HepG2 (cell line): ENCODE data around the gene PPP1R18. TPM values are rescaled to one million over a fixed set of nuclear protein-coding genes. Genes with fewer than 3 reads are reported as not detected.
A peak's percentile ranks its signal among the peaks of the same experiment; 100 is the strongest.

Experiments
- CAMTA2 ChIP-seq: sonication (generic); formaldehyde crosslinking; IDR thresholded peaks from 2 replicates; pipeline ENCODE4 v1.4.0; 2020; ENCODE audit warnings: mild to moderate bottlenecking, missing genetic modification reagents, borderline replicate concordance
- CHD4 ChIP-seq: fragments of 200-600 bp; sonication (generic); IDR thresholded peaks from 2 replicates; pipeline ENCODE4 v1.7.0; 2017; ENCODE audit warnings: mild to moderate bottlenecking, low read length, borderline replicate concordance
- GZF1 ChIP-seq: sonication (generic); formaldehyde crosslinking; IDR thresholded peaks from 2 replicates; pipeline ENCODE4 v1.5.1; 2020; ENCODE audit warnings: mild to moderate bottlenecking, missing genetic modification reagents
- HIVEP1 ChIP-seq: sonication (generic); formaldehyde crosslinking; IDR thresholded peaks from 2 replicates; pipeline ENCODE4 v1.4.0; 2020; ENCODE audit warnings: mild to moderate bottlenecking, missing genetic modification reagents
- HNRNPLL ChIP-seq: fragments of 200-400 bp; formaldehyde crosslinking; IDR thresholded peaks from 2 replicates; pipeline ENCODE4 v1.6.1; 2017; ENCODE audit warnings: mild to moderate bottlenecking, low read depth, low read length; ENCODE audit not compliant: poor library complexity, severe bottlenecking
- IRX3 ChIP-seq: sonication (generic); formaldehyde crosslinking; IDR thresholded peaks from 2 replicates; pipeline ENCODE4 v1.8.1; 2023; ENCODE audit warnings: mild to moderate bottlenecking, low read depth, missing genetic modification reagents, borderline replicate concordance
- MED8 ChIP-seq: sonication (generic); formaldehyde crosslinking; IDR thresholded peaks from 2 replicates; pipeline ENCODE4 v1.8.1; 2023; ENCODE audit warnings: mild to moderate bottlenecking, missing genetic modification reagents; ENCODE audit not compliant: insufficient replicate concordance
- NFRKB ChIP-seq: fragments of 450-650 bp; IDR thresholded peaks from 2 replicates; pipeline ENCODE4 v1.6.1; 2017
- NFYB ChIP-seq: sonication (generic); formaldehyde crosslinking; IDR thresholded peaks from 2 replicates; pipeline ENCODE4 v1.4.0; 2020; ENCODE audit warnings: missing genetic modification reagents
- NPAS2 ChIP-seq: sonication (generic); formaldehyde crosslinking; IDR thresholded peaks from 2 replicates; pipeline ENCODE4 v1.8.0; 2022; ENCODE audit warnings: mild to moderate bottlenecking, missing genetic modification reagents, borderline replicate concordance
- RXRB ChIP-seq: IDR thresholded peaks from 2 replicates; pipeline ENCODE4 v1.6.1; 2016; ENCODE audit warnings: borderline replicate concordance, missing genetic modification reagents, missing compliant biosample characterization
- SRSF1 ChIP-seq: fragments of 200-400 bp; formaldehyde crosslinking; optimal IDR thresholded peaks from 2 replicates; pipeline ENCODE3; 2017; ENCODE audit warnings: mild to moderate bottlenecking, low read depth, low read length, moderate library complexity
- SUZ12 ChIP-seq: fragments of 150-350 bp; IDR thresholded peaks from 2 replicates; pipeline ENCODE4 v1.6.1; 2014; ENCODE audit warnings: low read depth, low read length
- TARDBP ChIP-seq: sonication (generic); formaldehyde crosslinking; IDR thresholded peaks from 2 replicates; pipeline ENCODE4 v1.8.0; 2022; ENCODE audit warnings: mild to moderate bottlenecking, missing genetic modification reagents
- TSC22D2 ChIP-seq: sonication (generic); formaldehyde crosslinking; IDR thresholded peaks from 2 replicates; pipeline ENCODE4 v1.5.1; 2020; ENCODE audit warnings: missing genetic modification reagents, mild to moderate bottlenecking, borderline replicate concordance
- ZEB1 ChIP-seq: IDR thresholded peaks from 2 replicates; pipeline ENCODE4 v1.6.1; 2012; ENCODE audit warnings: mild to moderate bottlenecking, low read depth, inconsistent platforms; ENCODE audit not compliant: insufficient replicate concordance
- ZNF12 ChIP-seq: sonication (generic); formaldehyde crosslinking; IDR thresholded peaks from 2 replicates; pipeline ENCODE4 v1.5.0; 2020; ENCODE audit warnings: missing genetic modification reagents
- ZNF337 ChIP-seq: sonication (generic); formaldehyde crosslinking; IDR thresholded peaks from 2 replicates; pipeline ENCODE4 v1.5.1; 2020; ENCODE audit warnings: missing genetic modification reagents, low read depth, mild to moderate bottlenecking, borderline replicate concordance
- ZNF563 ChIP-seq: sonication (generic); formaldehyde crosslinking; IDR thresholded peaks from 2 replicates; pipeline ENCODE4 v1.8.0; 2022; ENCODE audit warnings: mild to moderate bottlenecking, moderate library complexity, missing genetic modification reagents
- ZNF572 ChIP-seq: sonication (generic); formaldehyde crosslinking; IDR thresholded peaks from 2 replicates; pipeline ENCODE4 v1.5.1; 2020; ENCODE audit warnings: mild to moderate bottlenecking, missing genetic modification reagents
- ZNF615 ChIP-seq: sonication (generic); formaldehyde crosslinking; IDR thresholded peaks from 2 replicates; pipeline ENCODE4 v1.5.0; 2020; ENCODE audit warnings: mild to moderate bottlenecking, missing genetic modification reagents, borderline replicate concordance
- ZNF746 ChIP-seq: sonication (generic); formaldehyde crosslinking; IDR thresholded peaks from 2 replicates; pipeline ENCODE4 v1.8.0; 2022; ENCODE audit warnings: mild to moderate bottlenecking, missing genetic modification reagents
- polyA plus RNA-seq, 8 experiments: library from polyadenylated mRNA; depleted of rRNA in 3 of 8; stranded (reverse) in 7 of 8; unstranded in 1 of 8; fragments of >200 nt; fragmentation: Illumina TruSeq in 4 of 8; extraction: Trizol in 4 of 8; gene quantifications; 2 replicates each; pipeline versions ENCODE4 v1.2.1 to v1.2.3, GENCODE V29; 2011 to 2016; ENCODE audit warnings: low read depth in 4 of 8, missing spikeins in 1 of 8, mixed read lengths in 1 of 8; ENCODE audit not compliant: insufficient read depth in 1 of 8
- total RNA-seq, 5 experiments: library from RNA; depleted of rRNA; stranded (reverse); fragments of >200 nt; fragmentation: Illumina TruSeq; extraction: Trizol; gene quantifications; 2 replicates each; pipeline ENCODE4 v1.2.3, GENCODE V29; 2016; ENCODE audit warnings: low read depth in 1 of 5
- TF ChIP-seq, protein P1 (sequence below): IDR thresholded peaks from 2 replicates; pipeline ENCODE4 v1.6.1; 2016; ENCODE audit warnings: missing compliant biosample characterization, missing genetic modification reagents, borderline replicate concordance
- TF ChIP-seq, protein P2 (sequence below): sonication (generic); formaldehyde crosslinking; IDR thresholded peaks from 2 replicates; pipeline ENCODE4 v1.4.0; 2020; ENCODE audit warnings: missing genetic modification reagents
- TF ChIP-seq, protein P3 (sequence below): sonication (generic); formaldehyde crosslinking; IDR thresholded peaks from 2 replicates; pipeline ENCODE4 v1.5.1; 2020; ENCODE audit warnings: missing genetic modification reagents, mild to moderate bottlenecking, borderline replicate concordance

Gene PPP1R18
- total and polyA plus RNA-seq, 2 of the 13 experiments (the other 11 are each of a cell fraction or from before 2014, with no cell fraction given): 4.9 to 9.2 TPM

DNA sequence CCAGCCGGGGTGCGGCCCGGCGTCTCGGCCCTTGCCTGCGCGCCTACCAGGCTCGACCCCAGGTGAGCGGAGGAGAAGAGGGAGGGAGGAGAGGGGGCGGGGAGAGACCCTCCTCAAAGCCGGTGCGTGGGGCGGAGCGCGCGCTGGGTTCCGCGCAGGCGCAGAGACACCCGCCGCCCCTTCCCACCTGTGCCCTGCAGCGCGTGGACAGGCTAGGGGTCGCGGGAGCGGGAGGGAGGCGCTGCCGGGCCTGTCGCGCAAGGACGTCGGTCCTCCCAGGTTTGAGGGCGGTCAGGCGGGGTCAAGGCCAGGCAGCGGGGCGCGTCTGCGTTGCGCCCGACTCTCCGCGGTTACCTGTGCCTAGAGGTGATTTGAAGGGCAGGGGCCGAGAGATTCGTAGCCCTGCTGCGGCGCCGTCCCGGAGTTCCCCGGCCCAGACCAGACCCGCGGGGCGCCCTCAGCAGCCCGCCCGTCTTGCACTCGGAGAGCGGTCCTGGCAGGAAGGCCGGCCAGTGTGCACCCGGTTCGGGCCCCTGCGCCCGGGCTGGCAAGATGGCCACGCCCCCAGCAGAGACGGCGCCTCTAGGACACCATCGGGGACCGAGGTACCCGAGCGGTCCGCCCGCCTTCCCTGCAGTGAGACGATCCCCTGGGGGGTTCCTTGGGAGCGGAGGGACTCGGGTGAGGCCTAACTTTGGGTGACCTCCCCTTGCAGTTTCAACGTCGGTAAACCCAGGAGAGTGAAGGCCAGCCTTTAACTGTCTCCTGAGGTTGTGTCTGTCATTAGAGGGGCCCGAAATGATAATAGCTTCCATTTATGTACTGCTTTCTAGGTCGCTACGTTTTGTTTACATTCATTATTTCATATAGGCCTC, 39.0 kb downstream of the PPP1R18 start (continued):
- TF ChIP-seq, protein P1, sequence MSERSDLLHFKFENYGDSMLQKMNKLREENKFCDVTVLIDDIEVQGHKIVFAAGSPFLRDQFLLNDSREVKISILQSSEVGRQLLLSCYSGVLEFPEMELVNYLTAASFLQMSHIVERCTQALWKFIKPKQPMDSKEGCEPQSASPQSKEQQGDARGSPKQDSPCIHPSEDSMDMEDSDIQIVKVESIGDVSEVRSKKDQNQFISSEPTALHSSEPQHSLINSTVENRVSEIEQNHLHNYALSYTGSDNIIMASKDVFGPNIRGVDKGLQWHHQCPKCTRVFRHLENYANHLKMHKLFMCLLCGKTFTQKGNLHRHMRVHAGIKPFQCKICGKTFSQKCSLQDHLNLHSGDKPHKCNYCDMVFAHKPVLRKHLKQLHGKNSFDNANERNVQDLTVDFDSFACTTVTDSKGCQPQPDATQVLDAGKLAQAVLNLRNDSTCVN (CRISPR knock-in tag): peak; percentile 50
- TF ChIP-seq SUZ12 (no peak), ZNF615 (CRISPR knock-in tag) (no peak; the same call in 1 of the 2 replicates), NFRKB (no peak), NPAS2 (CRISPR knock-in tag) (no peak), ZNF12 (no peak), HIVEP1 (CRISPR knock-in tag) (peak; percentile 95), HNRNPLL (peak; percentile 72), ZEB1 (peak; percentile 88), MED8 (peak; percentile 96), ZNF572 (CRISPR knock-in tag) (peak; percentile 95), TARDBP (CRISPR knock-in tag) (peak; percentile 64; the same call in 1 of the 2 replicates), RXRB (CRISPR knock-in tag) (peak; percentile 94), ZNF337 (CRISPR knock-in tag) (peak; percentile 98; the same call in 1 of the 2 replicates), NFYB (CRISPR knock-in tag) (peak; percentile 18; the same call in 1 of the 2 replicates), TSC22D2 (CRISPR knock-in tag) (peak; percentile 74), ZNF563 (CRISPR knock-in tag) (peak; percentile 90), CHD4 (peak; percentile 60), CAMTA2 (CRISPR knock-in tag) (peak; percentile 98), ZNF746 (CRISPR knock-in tag) (peak; percentile 96), IRX3 (CRISPR knock-in tag) (0 out of 2 replicates have a peak, but pooled peaks have one; percentile 76), SRSF1 (peak; percentile 68), GZF1 (CRISPR knock-in tag) (peak; percentile 94)
- TF ChIP-seq, protein P2, sequence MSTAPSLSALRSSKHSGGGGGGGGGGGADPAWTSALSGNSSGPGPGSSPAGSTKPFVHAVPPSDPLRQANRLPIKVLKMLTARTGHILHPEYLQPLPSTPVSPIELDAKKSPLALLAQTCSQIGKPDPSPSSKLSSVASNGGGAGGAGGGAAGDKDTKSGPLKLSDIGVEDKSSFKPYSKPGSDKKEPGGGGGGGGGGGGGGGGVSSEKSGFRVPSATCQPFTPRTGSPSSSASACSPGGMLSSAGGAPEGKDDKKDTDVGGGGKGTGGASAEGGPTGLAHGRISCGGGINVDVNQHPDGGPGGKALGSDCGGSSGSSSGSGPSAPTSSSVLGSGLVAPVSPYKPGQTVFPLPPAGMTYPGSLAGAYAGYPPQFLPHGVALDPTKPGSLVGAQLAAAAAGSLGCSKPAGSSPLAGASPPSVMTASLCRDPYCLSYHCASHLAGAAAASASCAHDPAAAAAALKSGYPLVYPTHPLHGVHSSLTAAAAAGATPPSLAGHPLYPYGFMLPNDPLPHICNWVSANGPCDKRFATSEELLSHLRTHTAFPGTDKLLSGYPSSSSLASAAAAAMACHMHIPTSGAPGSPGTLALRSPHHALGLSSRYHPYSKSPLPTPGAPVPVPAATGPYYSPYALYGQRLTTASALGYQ (CRISPR knock-in tag): peak; percentile 94
- TF ChIP-seq, protein P3, sequence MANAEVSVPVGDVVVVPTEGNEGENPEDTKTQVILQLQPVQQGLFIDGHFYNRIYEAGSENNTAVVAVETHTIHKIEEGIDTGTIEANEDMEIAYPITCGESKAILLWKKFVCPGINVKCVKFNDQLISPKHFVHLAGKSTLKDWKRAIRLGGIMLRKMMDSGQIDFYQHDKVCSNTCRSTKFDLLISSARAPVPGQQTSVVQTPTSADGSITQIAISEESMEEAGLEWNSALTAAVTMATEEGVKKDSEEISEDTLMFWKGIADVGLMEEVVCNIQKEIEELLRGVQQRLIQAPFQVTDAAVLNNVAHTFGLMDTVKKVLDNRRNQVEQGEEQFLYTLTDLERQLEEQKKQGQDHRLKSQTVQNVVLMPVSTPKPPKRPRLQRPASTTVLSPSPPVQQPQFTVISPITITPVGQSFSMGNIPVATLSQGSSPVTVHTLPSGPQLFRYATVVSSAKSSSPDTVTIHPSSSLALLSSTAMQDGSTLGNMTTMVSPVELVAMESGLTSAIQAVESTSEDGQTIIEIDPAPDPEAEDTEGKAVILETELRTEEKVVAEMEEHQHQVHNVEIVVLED (CRISPR knock-in tag): peak; percentile 90
